HG03442 (cell line): ENCODE results near the gene CILP2.

Experiments
- ATAC-seq: cut with Tn5 transposase; IDR thresholded peaks from one replicate; pipeline ENCODE4 v1.9.1; 2021; ENCODE audit warnings: mild to moderate bottlenecking, moderate library complexity; ENCODE audit not compliant: unreplicated experiment

CILP2 gene

GRCh38 chr19:19538061-19538784 lies at the start of gene CILP2:
TSS of gene CILP2 (plus strand) at chr19:19538265. CDS start at chr19:19538350, 85 bp downstream.
- ATAC-seq: no peak

- ATAC-seq: no peak
Observed at GRCh38 chr19:19488875-19489690, 49.0 kb upstream of the CILP2 start.

- no peak for ATAC-seq
Observed at GRCh38 chr19:19489804-19490204, 48.3 kb upstream of the CILP2 start.

GRCh38 chr19:19490214-19490968 lies 47.7 kb upstream of the CILP2 start:
- no peak for ATAC-seq

GRCh38 chr19:19491321-19492025 lies 46.6 kb upstream of the CILP2 start:
- no peak for ATAC-seq

- no peak for ATAC-seq
Observed at GRCh38 chr19:19492026-19492610, 45.9 kb upstream of the CILP2 start.

- ATAC-seq: no peak
Observed at GRCh38 chr19:19493841-19494546, 44.1 kb upstream of the CILP2 start.

GRCh38 chr19:19495614-19496603 lies 42.2 kb upstream of the CILP2 start:
- no peak for ATAC-seq

GRCh38 chr19:19498255-19498991 lies 39.6 kb upstream of the CILP2 start:
- no peak for ATAC-seq

GRCh38 chr19:19499272-19499995 lies 38.6 kb upstream of the CILP2 start:
- ATAC-seq: no peak

- ATAC-seq: no peak
Observed at GRCh38 chr19:19500975-19501644, 37.0 kb upstream of the CILP2 start.

GRCh38 chr19:19501798-19502197 lies 36.3 kb upstream of the CILP2 start:
- ATAC-seq: no peak

- ATAC-seq: no peak
Observed at GRCh38 chr19:19502281-19502680, 35.8 kb upstream of the CILP2 start.

GRCh38 chr19:19502808-19503602 lies 35.1 kb upstream of the CILP2 start:
- ATAC-seq: no peak

- ATAC-seq: no peak
Observed at GRCh38 chr19:19504754-19505668, 33.1 kb upstream of the CILP2 start.
